Activated CD4-positive, alpha-beta T cell treated with anti-CD3 and anti-CD28 coated beads, Interleukin-2, Interleukin-4, amounts not matched to agents 100 ng/mL and 50 ng/mL, durations not matched to agents 16 hours and 8 hours (primary cell): Measurements from ENCODE around the gene SLC15A3.

Experiments
- DNase-seq: peaks from one replicate; pipeline ENCODE4 v3.0.0-alpha.2; 2020; ENCODE audit warnings: low spot score

SLC15A3 gene

GRCh38 chr11:60945295-60945667, 6.7 kb downstream of the SLC15A3 start:
- DNase-seq, result no peak

GRCh38 chr11:60944490-60945294, 7.3 kb downstream of the SLC15A3 start:
- no peak for DNase-seq

GRCh38 chr11:60942970-60943565, 8.9 kb downstream of the SLC15A3 start:
- no peak for DNase-seq

- DNase-seq, result no peak
Measured at GRCh38 chr11:60942219-60942618, 9.8 kb downstream of the SLC15A3 start.

- no peak for DNase-seq
Measured at GRCh38 chr11:60941371-60942119, 10.4 kb downstream of the SLC15A3 start.

- no peak for DNase-seq
Measured at GRCh38 chr11:60939855-60940254, 12.1 kb downstream of the SLC15A3 start.

GRCh38 chr11:60939301-60939700, 12.7 kb downstream of the SLC15A3 start:
- no peak for DNase-seq

GRCh38 chr11:60938500-60938899, 13.5 kb downstream of the SLC15A3 start:
- no peak for DNase-seq

GRCh38 chr11:60937811-60938210, 14.2 kb downstream of the SLC15A3 start:
- no peak for DNase-seq

GRCh38 chr11:60937144-60937527, 14.8 kb downstream of the SLC15A3 start:
- DNase-seq, result no peak

- DNase-seq, result no peak
Measured at GRCh38 chr11:60936467-60937143, 15.4 kb downstream of the SLC15A3 start.

GRCh38 chr11:60935676-60936442, 16.1 kb downstream of the SLC15A3 start:
- no peak for DNase-seq

- no peak for DNase-seq
Measured at GRCh38 chr11:60934790-60935605, 17.0 kb downstream of the SLC15A3 start.

GRCh38 chr11:60934124-60934789, 17.7 kb downstream of the SLC15A3 start:
- DNase-seq, result no peak

- DNase-seq, result no peak
Measured at GRCh38 chr11:60933416-60934123, 18.4 kb downstream of the SLC15A3 start.

GRCh38 chr11:60932605-60933356, 19.2 kb downstream of the SLC15A3 start:
- DNase-seq, result no peak

- no peak for DNase-seq
Measured at GRCh38 chr11:60931917-60932316, 20.1 kb downstream of the SLC15A3 start.

- no peak for DNase-seq
Measured at GRCh38 chr11:60930394-60930793, 21.6 kb downstream of the SLC15A3 start.

GRCh38 chr11:60929764-60930163, 22.2 kb downstream of the SLC15A3 start:
- DNase-seq, result no peak
